HAP-1 (cell line): ENCODE data around the gene DUSP3.

Experiments used
- DNase-seq, 2 experiments: peaks; one replicate each; pipeline ENCODE4 v3.0.0-alpha.2; 2016 to 2020; ENCODE audit warnings: low spot score in 2 of 2
- H3K27me3 ChIP-seq: fragments of 250-450 bp; sonication (Bioruptor Pico); 2 replicates; pipeline ENCODE4 v1.5.1; 2020; ENCODE audit warnings: low read depth, mild to moderate bottlenecking, moderate library complexity
- H3K36me3 ChIP-seq: fragments of 250-450 bp; sonication (Bioruptor Pico); replicated peaks from 2 replicates; pipeline ENCODE4 v1.5.1; 2020; ENCODE audit warnings: mild to moderate bottlenecking
- H3K4me1 ChIP-seq: fragments of 250-450 bp; sonication (Bioruptor Pico); 2 replicates; pipeline ENCODE4 v1.5.1; 2020; ENCODE audit warnings: mild to moderate bottlenecking
- H3K4me3 ChIP-seq: fragments of 250-450 bp; sonication (Bioruptor Pico); 2 replicates; pipeline ENCODE4 v1.5.1; 2020; ENCODE audit warnings: mild to moderate bottlenecking, moderate library complexity
- H3K9me3 ChIP-seq: fragments of 250-450 bp; sonication (Bioruptor Pico); 2 replicates; pipeline ENCODE4 v1.5.1; 2020; ENCODE audit warnings: mild to moderate bottlenecking, moderate library complexity
- in situ Hi-C: fragments of 300-500 bp; cut with MboI; formaldehyde crosslinking; loops from 3 replicates; pipeline ENCODE4 v1.14.3; 2020; ENCODE audit warnings: low sequenced_read_pairs, inconsistent platforms, mixed read lengths

DUSP3 gene

DNA sequence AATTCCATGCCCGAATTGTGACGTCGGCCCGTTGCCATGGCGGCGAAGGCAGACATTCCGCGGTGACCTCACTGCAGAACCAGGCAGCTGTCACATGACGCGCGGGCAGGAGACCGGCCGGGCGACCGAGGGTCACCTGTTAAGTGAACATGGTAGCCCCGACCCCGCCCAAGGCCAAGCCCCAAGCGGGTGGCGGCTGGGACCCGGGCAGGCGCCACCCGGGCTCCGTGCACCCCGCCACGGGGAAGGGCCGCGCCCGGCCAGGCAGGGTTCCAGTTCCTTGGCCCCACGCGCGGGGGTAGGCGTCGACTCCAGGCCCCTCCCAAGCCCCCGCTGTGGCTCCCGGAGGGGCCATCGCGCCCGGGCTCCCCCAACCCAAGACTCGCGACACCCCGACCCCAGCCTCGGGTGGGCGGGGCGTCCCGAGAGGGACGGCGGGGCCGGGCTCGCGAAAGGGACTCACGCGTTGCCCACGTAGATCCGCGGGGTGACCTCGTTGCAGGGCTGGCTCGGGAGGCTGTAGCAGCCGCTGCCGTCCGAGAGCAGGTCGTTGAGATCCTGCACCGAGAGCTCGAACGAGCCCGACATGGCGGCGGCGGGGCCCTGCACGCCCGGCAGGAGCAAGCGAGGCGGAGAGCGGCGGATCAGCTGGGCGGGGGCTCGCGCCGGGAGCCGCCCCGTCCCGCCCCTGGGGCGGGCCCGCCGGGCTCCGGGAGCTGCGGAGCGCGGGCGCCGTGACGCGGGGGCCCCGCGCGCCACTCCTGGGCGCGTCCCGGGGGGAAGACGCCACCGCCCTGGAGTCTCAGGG lies at the start of gene DUSP3:
TSS of gene DUSP3 (minus strand) at position 641 of the 808 bp plus-strand sequence. CDS start at position 588, 53 bp downstream.
- DNase-seq, result peak; percentile 66 to 91
- Histone ChIP-seq H3K4me3 (peak within 1 kb of the TSS; percentile 86), H3K27me3 (0 out of 2 replicates have a peak, but pooled peaks cover 8% of the 10 kb centered on the region), H3K4me1 (peaks cover 10% of the 10 kb centered on the region), H3K9me3 (no peaks in the 10 kb centered on the region), H3K36me3 (peaks cover 16% of the 10 kb centered on the region)
- in situ Hi-C loops, result no loop called here

DNA sequence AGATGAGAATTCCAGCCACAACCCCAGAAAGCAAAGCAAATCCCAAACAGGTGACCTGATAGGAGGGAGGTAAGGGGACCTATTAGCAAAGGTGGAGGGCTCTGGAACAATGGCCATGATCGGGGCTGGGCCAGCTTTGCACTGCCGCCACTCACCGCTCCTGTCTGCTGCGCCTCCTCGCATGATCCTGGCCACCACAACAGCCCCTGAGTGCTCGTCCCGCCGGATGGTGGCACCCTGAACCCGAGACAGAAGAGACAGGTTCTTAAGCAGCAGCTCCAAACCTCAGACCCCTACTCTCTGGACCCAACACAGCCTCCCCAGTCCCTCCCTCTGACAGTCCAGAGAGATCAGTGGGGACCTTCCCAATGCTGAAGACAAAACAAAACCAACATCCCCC lies 48.8 kb upstream of the DUSP3 start:
- in situ Hi-C loops, result no loop called here
- H3K27me3 ChIP-seq, result no peaks in the 10 kb centered on the region
- no peak for DNase-seq
- no peaks in the 10 kb centered on the region for H3K9me3 ChIP-seq
- H3K4me1 ChIP-seq, result peaks cover 5% of the 10 kb centered on the region; the same call in 1 of the 2 replicates
- H3K36me3 ChIP-seq, result peaks cover 21% of the 10 kb centered on the region
- no peak overlapping the region for H3K4me3 ChIP-seq

- no peak for DNase-seq
- no peak overlapping the region for H3K4me3 ChIP-seq
- H3K36me3 ChIP-seq, result peaks cover 23% of the 10 kb centered on the region
- no peaks in the 10 kb centered on the region for H3K4me1 ChIP-seq
- H3K9me3 ChIP-seq, result no peaks in the 10 kb centered on the region
- in situ Hi-C loops, result no loop called here
- H3K27me3 ChIP-seq, result no peaks in the 10 kb centered on the region
These were observed 47.4 kb upstream of the DUSP3 start for GRCh38 chr17:43826206-43826605.

DNA sequence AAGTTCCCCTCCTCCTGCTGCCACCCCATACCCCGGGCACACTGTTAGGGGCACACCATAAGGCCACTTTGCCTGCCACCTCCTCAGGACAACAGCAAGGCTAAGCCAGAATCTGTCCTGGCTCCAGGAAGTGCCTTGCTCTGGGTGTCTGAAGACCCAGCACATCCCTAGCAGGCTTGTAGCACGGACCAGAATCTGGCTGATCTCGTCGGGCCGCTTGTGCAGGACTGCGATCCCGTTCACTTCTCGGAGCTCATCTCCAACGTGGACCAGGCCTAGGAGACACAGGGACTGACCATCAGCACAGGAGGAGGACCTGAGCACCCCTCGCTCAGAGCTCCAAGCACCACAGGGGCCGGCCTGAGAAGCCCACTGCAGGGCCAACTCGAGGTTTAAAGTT lies 46.8 kb upstream of the DUSP3 start:
- Histone ChIP-seq H3K4me1 (no peaks in the 10 kb centered on the region), H3K9me3 (no peaks in the 10 kb centered on the region), H3K4me3 (no peak overlapping the region), H3K27me3 (no peaks in the 10 kb centered on the region), H3K36me3 (peaks cover 25% of the 10 kb centered on the region)
- no peak for DNase-seq
- in situ Hi-C loops, result no loop called here

GRCh38 chr17:43823350-43824084 lies 44.7 kb upstream of the DUSP3 start:
- H3K27me3 ChIP-seq, result no peaks in the 10 kb centered on the region
- H3K4me3 ChIP-seq, result no peak overlapping the region
- peaks cover 21% of the 10 kb centered on the region for H3K36me3 ChIP-seq
- in situ Hi-C loops, result no loop called here
- no peaks in the 10 kb centered on the region for H3K4me1 ChIP-seq
- H3K9me3 ChIP-seq, result no peaks in the 10 kb centered on the region
- DNase-seq, result no peak

DNA sequence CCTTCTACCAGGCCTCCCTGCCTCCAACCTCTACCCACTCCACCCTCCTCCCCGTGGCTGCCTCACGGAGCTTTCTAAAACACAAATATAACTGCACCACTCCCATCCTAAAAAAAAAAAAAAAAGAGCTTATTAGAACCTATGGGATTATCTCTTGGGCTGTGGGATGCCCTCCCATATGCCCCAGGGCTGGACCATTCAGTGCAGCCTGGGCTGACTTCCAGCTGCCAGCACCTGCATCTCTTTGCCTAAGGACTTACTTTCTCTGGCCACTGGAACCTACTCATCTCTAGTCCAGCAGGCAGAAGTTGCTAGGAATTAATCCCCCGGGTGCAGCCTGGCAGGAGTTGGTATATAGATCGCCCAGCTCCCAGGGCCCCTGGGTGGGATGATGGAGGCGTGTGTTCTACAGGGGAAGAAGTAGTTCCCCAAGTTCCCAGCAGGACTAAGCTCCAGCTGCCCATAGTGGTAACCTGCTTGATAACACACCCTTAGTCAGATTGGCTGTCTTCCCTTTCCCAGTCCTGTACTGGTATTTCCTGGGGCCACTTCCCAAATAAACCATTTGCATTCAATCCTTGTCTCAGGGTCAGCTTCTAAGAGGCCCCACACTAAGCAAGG lies 43.9 kb upstream of the DUSP3 start:
- Histone ChIP-seq H3K4me1 (no peaks in the 10 kb centered on the region), H3K36me3 (peaks cover 17% of the 10 kb centered on the region), H3K4me3 (no peak overlapping the region), H3K9me3 (no peaks in the 10 kb centered on the region), H3K27me3 (no peaks in the 10 kb centered on the region)
- no peak for DNase-seq
- in situ Hi-C loops, result no loop called here

DNA sequence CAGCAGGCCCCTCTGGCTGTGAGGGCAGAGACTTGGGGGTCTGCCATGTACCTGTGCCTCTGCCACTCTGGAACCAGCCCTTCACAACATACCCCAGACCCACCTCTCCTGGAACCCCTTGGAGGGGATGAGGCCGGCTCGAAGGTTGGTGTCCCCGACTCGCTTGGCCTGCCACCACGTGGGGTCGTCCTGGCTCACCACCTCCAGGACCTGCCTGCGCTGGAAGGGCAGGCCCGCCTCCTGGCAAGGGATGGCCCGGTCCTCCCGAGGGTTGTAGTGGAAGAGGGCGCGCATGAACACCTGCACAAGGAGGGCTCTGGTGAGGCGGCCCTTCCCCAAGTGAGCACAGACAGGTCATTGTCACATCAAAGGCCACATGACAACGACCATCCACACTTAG lies 42.0 kb upstream of the DUSP3 start:
- H3K36me3 ChIP-seq, result peaks cover 12% of the 10 kb centered on the region
- H3K27me3 ChIP-seq, result no peaks in the 10 kb centered on the region
- no peaks in the 10 kb centered on the region for H3K4me1 ChIP-seq
- no peak for DNase-seq
- H3K9me3 ChIP-seq, result no peaks in the 10 kb centered on the region
- in situ Hi-C loops, result no loop called here
- H3K4me3 ChIP-seq, result no peak overlapping the region

GRCh38 chr17:43818966-43819365 lies 40.2 kb upstream of the DUSP3 start:
- no peak overlapping the region for H3K4me3 ChIP-seq
- DNase-seq, result no peak
- no peaks in the 10 kb centered on the region for H3K9me3 ChIP-seq
- H3K4me1 ChIP-seq, result no peaks in the 10 kb centered on the region
- H3K27me3 ChIP-seq, result no peaks in the 10 kb centered on the region
- in situ Hi-C loops, result no loop called here
- peaks cover 11% of the 10 kb centered on the region for H3K36me3 ChIP-seq

DNA sequence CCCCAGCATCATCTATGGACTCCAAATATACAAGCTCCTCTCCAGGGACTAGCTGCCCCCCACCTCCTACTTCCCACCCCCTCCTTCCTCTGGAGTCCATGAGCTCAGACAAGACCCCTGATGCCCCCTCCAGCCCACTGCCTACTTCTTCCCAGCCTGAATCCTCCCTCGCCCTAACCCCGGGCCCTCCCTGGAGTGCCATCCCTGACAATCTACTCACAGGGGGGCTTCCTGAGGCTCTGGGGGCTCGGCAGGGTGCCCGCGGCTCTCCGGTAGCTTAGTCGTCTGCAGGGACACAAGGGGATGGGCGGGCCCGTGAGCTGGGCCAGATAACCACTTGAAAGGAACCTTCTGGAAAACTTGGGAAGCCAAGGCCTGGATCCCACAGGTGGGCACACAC lies 39.0 kb upstream of the DUSP3 start:
- no peaks in the 10 kb centered on the region for H3K27me3 ChIP-seq
- in situ Hi-C loops, result no loop called here
- H3K9me3 ChIP-seq, result no peaks in the 10 kb centered on the region
- DNase-seq, result no peak
- peaks cover 14% of the 10 kb centered on the region for H3K36me3 ChIP-seq
- H3K4me3 ChIP-seq, result no peak overlapping the region
- no peaks in the 10 kb centered on the region for H3K4me1 ChIP-seq

GRCh38 chr17:43816336-43817320 lies 37.9 kb upstream of the DUSP3 start:
- Histone ChIP-seq H3K4me1 (no peaks in the 10 kb centered on the region), H3K36me3 (peaks cover 14% of the 10 kb centered on the region), H3K9me3 (no peaks in the 10 kb centered on the region), H3K4me3 (no peak overlapping the region), H3K27me3 (no peaks in the 10 kb centered on the region)
- no peak for DNase-seq
- in situ Hi-C loops, result no loop called here

DNA sequence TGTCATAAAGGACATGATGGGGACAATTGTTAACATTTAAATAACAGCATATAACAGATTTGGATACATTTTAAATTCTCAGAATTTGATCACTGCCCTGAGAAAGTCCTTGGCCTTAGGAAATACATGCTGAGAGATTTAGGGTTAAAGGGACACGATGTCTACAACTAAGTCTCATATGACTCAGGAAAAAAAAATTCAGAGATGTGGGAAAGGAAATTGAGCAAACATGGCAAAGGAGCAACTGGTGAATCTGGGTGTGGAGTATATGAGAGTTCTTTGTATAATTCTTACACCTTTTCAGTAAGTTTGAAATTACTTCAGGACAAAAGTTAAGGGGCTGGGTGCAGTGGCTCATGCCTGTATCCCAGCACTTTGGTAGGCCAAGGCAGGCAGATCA lies 35.9 kb upstream of the DUSP3 start:
- DNase-seq, result no peak
- Histone ChIP-seq H3K4me3 (no peak overlapping the region), H3K4me1 (no peaks in the 10 kb centered on the region), H3K27me3 (no peaks in the 10 kb centered on the region), H3K36me3 (peaks cover 12% of the 10 kb centered on the region), H3K9me3 (no peaks in the 10 kb centered on the region)
- in situ Hi-C loops, result no loop called here

DNA sequence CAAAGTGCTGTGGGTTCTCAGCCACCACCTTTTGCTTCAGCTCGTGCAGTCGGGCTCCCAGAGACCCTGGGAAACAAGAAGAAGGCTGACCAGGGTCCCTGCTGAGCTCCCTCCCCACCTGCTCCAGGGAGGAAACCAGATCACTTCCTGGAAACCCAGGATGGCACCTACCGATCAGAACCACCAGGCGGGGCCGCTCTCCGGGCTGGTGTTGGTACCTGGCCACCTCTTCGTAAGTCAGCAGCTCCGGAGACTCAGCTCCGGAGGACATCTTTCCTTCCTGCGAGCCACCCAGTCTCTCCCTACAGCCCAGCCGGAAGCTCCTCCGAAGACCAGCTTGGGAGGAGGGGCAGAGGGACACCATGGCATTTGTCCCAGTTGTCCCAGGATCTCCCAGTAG lies 35.2 kb upstream of the DUSP3 start:
- Histone ChIP-seq H3K27me3 (no peaks in the 10 kb centered on the region), H3K9me3 (no peaks in the 10 kb centered on the region), H3K4me3 (no peak overlapping the region), H3K36me3 (peaks cover 15% of the 10 kb centered on the region), H3K4me1 (no peaks in the 10 kb centered on the region)
- in situ Hi-C loops, result no loop called here
- no peak for DNase-seq

DNA sequence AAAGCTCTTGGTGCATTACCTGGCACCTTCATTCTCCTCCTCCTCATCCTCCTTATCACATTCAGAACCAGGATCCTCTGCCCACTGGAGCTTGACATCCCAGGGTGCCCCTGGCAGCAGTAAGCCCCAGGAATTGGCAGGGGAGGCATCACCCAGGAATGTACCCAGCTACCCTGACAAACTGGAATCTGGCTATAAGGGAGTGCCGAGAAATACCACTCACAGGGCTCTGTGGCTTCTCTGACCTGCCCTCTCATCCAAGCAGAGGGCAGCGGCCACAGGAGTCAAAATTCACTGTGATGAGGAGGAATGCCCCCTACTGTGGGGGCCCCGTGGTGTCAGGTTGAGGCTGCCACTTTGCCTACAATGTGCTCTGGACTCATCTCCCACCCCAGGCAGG lies 34.6 kb upstream of the DUSP3 start:
- DNase-seq, result no peak
- in situ Hi-C loops, result no loop called here
- Histone ChIP-seq H3K36me3 (peaks cover 20% of the 10 kb centered on the region), H3K9me3 (no peaks in the 10 kb centered on the region), H3K4me1 (no peaks in the 10 kb centered on the region), H3K4me3 (no peak overlapping the region), H3K27me3 (no peaks in the 10 kb centered on the region)
